C1 segment of cervical spinal cord (tissue), 14 donors: ENCODE results near the gene OSBPL5.

Source experiments
- DNase-seq, 14 donors: peaks; one replicate each; lab custom pipeline; 2025; lab: John Stamatoyannopoulos, UW

Gene OSBPL5

DNA sequence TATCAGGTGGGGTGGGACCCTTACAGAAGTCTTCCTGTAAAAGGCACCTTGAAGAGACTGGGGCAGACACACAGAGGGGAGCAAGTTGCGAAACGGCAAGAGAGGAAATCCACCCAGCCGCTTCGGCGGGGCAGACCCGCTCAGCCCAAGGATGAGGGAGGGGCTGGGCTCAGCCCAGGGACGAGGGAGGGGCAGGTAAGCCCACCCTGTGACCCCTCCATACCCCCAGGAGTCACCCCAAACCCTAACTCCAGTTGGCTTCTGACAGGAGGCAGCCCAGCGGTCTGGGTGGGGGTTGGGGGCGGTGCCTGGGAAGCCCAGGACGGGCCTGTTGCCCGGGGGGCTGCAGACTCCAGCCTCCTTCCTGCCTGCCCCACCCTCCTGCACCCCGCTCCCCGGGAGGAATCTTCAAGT is 965 bp downstream of the OSBPL5 start:
- peak in 1 of 14 donors; percentile 18 for DNase-seq

DNA sequence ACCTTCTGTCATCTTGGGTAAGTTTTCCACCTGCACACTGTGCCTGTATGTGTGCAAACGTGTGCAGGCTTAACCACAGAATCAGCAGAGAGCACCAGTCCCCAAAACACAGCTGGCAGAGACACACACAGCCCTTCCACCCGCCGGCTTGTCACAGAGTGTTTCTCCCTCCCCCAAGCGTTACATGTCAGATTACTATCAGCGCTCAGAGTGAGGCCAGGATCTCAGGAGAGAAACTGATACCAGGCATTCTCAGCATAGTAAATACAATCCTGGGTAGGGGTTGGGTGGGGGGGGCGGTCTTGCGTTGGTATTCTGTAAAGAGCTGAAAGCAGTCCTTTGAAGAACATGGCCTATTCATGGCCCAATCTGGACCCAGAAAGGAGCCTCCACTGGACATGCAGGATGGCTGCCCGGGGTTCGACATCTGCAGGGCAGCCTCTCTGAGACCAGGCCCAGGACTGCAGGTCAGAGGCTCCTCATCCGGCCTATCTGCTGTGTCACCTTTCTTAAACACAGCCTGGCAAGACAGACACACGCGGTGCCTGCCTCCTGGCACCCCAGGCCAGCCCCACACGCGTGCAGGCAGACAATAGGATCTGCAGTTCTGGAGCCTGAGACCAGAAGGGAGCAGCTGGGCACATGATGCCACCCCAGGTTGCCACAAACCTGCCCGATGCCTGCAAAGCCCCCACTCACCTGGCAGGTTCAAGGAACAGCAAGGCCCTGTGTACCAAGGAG is 1.7 kb downstream of the OSBPL5 start:
- DNase-seq, result peak in 5 of 14 donors; percentile 39 to 58 (median 45)

GRCh38 chr11:3162410-3163240 is 2.5 kb downstream of the OSBPL5 start:
- DNase-seq, result peak in 8 of 14 donors; percentile 25 to 75 (median 53)

GRCh38 chr11:3161720-3162409 is 3.2 kb downstream of the OSBPL5 start:
- no peak for DNase-seq

- peak in 1 of 14 donors; percentile 35 for DNase-seq
These were observed 3.8 kb downstream of the OSBPL5 start for GRCh38 chr11:3161309-3161708.

GRCh38 chr11:3160252-3161031 is 4.7 kb downstream of the OSBPL5 start:
- DNase-seq, result peak in 12 of 14 donors; percentile 64 to 97 (median 87)

GRCh38 chr11:3159296-3160190 is 5.6 kb downstream of the OSBPL5 start:
- peak in 3 of 14 donors; percentile 64 to 74 (median 73) for DNase-seq

GRCh38 chr11:3158821-3159220 is 6.3 kb downstream of the OSBPL5 start:
- DNase-seq, result no peak

- no peak for DNase-seq
These were observed 6.9 kb downstream of the OSBPL5 start for GRCh38 chr11:3158131-3158591.

GRCh38 chr11:3157381-3158130 is 7.6 kb downstream of the OSBPL5 start:
- no peak for DNase-seq

DNA sequence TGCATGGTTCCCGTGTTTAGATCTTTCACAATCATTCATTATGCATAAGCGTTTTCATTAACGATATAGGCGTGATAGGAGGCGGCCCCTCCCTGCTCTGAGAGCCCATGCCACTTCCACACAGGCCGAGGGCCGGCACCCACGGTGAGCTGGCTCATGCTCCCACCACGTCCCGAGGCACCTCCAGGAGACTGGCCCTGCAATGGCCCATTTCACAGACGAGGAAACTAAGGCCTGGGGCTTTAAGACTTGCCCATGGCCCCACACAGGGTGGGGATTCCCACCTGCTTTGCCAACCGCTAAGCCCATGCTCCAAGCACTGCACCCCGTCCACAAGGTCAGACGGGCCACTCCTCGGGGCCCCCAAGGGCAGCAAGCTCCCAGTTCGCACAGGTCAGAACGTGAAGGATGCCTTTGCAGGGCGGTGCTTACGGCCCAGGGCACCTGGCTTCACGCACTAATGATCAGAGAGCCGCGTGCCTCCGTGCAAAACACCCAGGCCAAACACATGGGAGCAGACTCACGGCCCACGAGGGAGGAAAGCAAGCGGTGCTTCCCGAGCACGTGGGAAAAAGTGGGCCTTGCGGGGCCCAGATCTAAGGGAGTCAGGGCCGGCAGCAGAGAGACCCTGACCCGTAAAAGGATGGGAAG is 8.3 kb downstream of the OSBPL5 start:
- DNase-seq, result no peak

DNA sequence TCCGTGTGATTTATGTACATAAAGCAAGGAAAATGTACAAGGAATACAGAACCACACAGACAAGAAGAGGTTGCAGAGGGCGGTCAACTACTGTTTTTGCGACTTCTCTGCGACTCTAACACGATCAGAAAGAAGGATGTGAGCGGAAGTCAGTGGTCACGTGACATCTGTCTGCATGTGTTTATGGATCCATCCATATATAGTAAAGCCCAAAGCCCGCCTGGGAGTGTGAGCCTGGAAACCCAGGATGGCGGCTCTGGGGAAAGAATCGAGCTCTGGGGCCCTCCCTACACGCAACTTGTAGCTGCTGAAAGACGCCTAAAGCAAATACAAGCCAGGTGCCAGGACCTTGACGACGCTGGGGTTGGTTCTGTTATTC is 8.8 kb downstream of the OSBPL5 start:
- DNase-seq, result no peak

DNA sequence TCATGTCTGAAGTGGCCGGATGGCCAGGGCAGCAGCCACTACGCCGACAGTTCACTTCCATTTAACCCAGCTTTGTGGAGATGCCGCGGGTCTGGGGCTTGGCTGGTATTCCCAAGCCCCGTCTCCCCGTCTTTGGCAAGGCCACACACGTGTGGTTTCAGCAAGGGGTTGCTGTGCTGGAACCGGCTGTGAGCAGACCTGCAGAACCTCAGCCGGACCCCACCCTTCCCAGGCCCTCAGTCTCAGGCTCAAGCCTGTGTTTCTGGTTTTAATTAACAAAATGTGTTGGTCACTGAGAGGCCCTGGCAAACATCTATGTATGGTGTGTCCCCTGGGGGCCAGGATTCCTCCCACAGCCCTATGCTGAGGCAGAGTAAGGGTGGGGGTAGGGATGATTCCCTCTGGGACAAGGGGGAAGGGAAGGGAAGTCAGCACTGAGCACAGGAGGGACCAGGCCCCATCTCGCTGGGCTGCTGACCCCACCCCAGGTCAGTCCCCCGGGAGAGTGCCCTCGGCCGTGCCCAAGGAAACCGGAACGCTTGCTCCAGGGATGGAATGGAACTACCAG is 9.3 kb downstream of the OSBPL5 start:
- DNase-seq, result no peak

GRCh38 chr11:3155216-3155615 is 9.9 kb downstream of the OSBPL5 start:
- DNase-seq, result no peak

DNA sequence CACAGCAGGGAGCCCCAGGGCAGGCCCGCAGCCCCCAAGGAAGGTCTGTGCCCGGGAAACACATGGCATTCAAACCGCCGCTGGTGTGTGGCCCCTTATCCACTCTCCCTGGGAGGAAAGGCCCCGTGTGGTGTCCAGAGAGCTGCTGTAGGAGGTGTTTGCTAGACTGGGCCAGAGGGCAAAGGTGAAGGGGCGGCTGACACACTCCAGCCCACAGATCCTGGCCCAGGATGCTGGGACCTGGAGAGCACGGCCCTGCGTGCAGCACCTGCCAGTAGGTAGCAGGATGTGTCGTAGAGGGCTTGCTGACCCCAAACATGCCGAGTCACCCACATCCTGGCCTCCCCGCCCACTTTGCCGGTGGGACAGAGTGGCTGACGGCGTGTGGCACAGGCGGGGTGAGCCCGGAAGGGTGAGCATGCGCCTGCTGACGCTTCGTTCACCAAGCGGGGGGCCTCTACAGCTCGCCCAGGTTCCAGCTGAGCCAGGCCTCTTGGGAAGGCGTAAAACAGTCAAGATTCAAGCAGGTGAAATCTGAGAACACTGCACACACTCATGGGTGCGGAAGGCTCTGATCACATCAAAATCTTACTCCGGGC is 11.0 kb downstream of the OSBPL5 start:
- no peak for DNase-seq

DNA sequence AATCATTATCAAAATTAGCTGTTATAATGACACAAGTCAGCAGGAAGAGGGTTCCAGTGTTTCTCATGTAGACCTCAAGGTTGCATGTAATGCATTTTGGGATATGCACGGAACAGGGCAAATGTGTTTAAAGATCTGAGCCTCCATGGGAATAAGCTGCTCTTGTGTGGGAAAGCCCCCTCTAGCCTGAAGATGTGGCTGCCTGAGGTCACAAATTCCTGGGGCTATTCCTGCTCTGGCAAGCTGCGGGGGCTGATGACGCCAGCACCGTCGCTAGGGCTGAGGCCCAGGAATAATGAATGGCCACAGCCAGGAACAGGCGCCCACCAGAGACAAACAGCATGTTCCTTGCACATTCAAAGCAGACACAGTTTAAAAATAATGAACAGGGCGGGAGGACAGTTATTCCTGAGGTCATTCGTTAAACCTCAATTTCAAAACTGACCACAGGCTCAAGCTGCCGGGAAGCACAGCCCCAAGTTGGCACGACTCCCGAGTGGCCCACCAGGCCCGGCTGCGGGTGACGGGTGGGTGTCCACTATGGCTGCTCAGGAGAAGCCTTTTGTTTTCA is 11.7 kb downstream of the OSBPL5 start:
- DNase-seq, result peak in 3 of 14 donors; percentile 38 to 70 (median 50)

GRCh38 chr11:3152471-3153110 is 12.5 kb downstream of the OSBPL5 start:
- DNase-seq, result no peak
